Stimulated activated naive CD8-positive, alpha-beta T cell treated with anti-CD3 and anti-CD28 coated beads, Interleukin-15, Interleukin-2, amounts not matched to agents 100 ng/mL and 50 ng/mL, for 24 hours (primary cell): ENCODE measurements around the gene UGT1A6.

Experiments used
- H3K27ac Mint-ChIP-seq: one replicate; pipeline ENCODE4 v1.8.0; 2021; ENCODE audit warnings: mild to moderate bottlenecking, mixed read lengths
- H3K27me3 Mint-ChIP-seq: one replicate; pipeline ENCODE4 v1.8.0; 2021; ENCODE audit warnings: mixed read lengths
- H3K36me3 Mint-ChIP-seq: one replicate; pipeline ENCODE4 v1.8.0; 2021; ENCODE audit warnings: low read depth, mixed read lengths
- H3K4me1 Mint-ChIP-seq: one replicate; pipeline ENCODE4 v1.8.0; 2021; ENCODE audit warnings: low read depth, mixed read lengths
- H3K4me3 Mint-ChIP-seq: one replicate; pipeline ENCODE4 v1.8.0; 2021; ENCODE audit warnings: mild to moderate bottlenecking, mixed read lengths
- H3K9me3 Mint-ChIP-seq: one replicate; pipeline ENCODE4 v1.8.0; 2021; ENCODE audit warnings: mixed read lengths

UGT1A6 gene

DNA sequence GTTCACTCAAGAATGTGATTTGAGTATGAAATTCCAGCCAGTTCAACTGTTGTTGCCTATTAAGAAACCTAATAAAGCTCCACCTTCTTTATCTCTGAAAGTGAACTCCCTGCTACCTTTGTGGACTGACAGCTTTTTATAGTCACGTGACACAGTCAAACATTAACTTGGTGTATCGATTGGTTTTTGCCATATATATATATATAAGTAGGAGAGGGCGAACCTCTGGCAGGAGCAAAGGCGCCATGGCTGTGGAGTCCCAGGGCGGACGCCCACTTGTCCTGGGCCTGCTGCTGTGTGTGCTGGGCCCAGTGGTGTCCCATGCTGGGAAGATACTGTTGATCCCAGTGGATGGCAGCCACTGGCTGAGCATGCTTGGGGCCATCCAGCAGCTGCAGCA, 67.4 kb downstream of the UGT1A6 start, which contains the start of gene UGT1A1:
TSS of gene UGT1A1 (plus strand) at position 228 of the 400 bp plus-strand sequence. CDS start at position 246, 18 bp downstream.
- Mint-ChIP-seq H3K4me3 (no peak within 1 kb of the TSS), H3K9me3 (no peaks in the 10 kb centered on the region), H3K36me3 (no peaks in the 10 kb centered on the region), H3K27ac (no peak within 1 kb of the TSS), H3K4me1 (no peaks in the 10 kb centered on the region), H3K27me3 (peaks cover 20% of the 10 kb centered on the region)

DNA sequence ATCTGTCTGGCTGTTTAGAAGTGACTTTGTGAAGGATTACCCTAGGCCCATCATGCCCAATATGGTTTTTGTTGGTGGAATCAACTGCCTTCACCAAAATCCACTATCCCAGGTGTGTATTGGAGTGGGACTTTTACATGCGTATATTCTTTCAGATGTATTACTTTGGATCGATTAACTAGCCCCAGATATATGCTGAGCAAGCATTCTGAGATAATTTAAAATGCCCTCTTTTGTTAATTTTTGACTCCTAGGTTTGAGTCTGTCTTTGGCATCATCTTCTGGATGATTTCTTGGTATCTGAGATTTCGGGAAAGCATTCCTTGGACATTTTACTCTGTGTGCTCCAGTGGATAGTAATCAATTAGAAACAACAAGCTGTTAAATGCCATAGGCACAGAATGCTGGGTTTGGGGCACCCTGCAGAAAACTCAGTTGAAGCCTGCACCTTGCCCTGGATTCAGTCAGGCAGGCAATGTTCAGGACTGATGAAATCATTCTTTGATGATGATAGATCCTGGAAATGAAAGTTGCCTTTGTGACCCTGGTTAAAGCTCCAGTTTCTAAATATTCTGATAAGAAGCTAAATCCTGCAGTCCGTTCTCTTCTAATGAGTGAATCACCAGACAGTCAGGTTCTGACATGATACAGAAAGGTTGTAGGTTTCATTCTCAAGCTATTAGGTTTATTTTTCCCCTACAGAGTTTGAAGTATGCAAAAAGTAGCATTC, 68.5 kb downstream of the UGT1A6 start:
- no peaks in the 10 kb centered on the region for H3K36me3 Mint-ChIP-seq
- H3K9me3 Mint-ChIP-seq: no peaks in the 10 kb centered on the region
- no peak overlapping the region for H3K4me3 Mint-ChIP-seq
- H3K27ac Mint-ChIP-seq: no peak overlapping the region
- no peaks in the 10 kb centered on the region for H3K4me1 Mint-ChIP-seq
- H3K27me3 Mint-ChIP-seq: peaks cover 23% of the 10 kb centered on the region

DNA sequence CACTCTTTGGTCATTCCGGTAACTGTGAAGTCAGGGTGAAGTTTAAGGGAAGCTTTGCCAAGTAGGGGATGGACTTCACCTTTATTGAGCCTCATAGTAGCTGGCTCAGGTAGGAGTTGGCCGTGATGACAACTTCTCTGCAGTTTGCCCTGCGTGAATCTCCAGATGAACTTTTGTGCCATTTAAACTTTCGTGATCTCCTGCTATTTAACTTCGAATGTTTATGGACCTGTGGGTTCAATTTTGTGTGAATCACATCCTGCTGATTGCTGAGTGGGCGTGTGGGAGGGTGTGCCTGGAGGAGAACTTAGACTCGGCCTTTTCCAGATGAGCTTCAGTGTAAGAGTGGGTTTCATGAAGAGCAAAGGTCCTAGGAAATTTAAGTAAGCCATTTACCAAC, 71.6 kb downstream of the UGT1A6 start:
- no peak overlapping the region for H3K27ac Mint-ChIP-seq
- no peak overlapping the region for H3K4me3 Mint-ChIP-seq
- H3K27me3 Mint-ChIP-seq: peaks cover 34% of the 10 kb centered on the region
- no peaks in the 10 kb centered on the region for H3K36me3 Mint-ChIP-seq
- H3K4me1 Mint-ChIP-seq: no peaks in the 10 kb centered on the region
- H3K9me3 Mint-ChIP-seq: no peaks in the 10 kb centered on the region

DNA sequence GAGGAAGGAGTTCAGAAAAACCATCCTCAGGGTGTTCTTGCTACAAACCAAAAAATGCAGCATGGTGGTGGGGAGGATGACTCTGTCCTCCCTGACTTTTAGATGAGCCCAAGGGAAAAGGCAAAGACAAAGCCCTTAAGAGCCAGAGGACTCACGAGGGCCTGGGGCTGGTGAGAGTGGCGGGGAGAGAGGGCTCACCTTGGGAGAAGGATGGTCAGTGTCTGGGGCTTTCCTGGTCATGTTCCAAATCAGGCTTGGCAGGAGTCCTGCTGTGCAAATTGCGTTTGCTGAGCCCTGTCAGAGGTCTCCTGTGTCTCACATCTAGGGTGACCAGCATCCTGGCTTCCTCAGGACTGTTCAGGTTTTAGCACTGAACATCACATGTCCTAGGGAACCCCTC, 72.1 kb downstream of the UGT1A6 start:
- no peak overlapping the region for H3K4me3 Mint-ChIP-seq
- peaks cover 36% of the 10 kb centered on the region for H3K27me3 Mint-ChIP-seq
- no peaks in the 10 kb centered on the region for H3K9me3 Mint-ChIP-seq
- H3K36me3 Mint-ChIP-seq: no peaks in the 10 kb centered on the region
- H3K4me1 Mint-ChIP-seq: no peaks in the 10 kb centered on the region
- H3K27ac Mint-ChIP-seq: no peak overlapping the region

DNA sequence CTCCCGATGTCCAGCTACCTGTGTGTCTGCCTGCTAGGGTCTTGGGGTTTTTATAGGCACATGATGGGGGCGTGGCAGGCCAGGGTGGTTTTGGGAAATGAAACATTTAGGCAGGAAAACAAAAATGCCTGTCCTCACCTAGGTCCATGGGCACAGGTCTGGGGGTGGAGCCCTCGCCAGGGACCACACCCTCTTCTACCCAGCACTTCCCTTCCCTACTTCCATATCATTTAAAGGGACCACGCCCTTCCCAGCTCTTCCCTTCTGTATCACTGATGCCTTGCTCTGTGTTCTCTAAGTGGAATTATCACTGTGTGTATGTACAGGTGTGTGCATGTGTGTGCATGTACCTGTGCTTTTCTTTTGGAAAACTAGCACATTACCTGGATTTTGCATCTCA, 73.7 kb downstream of the UGT1A6 start:
- no peak overlapping the region for H3K4me3 Mint-ChIP-seq
- no peaks in the 10 kb centered on the region for H3K36me3 Mint-ChIP-seq
- no peak overlapping the region for H3K27ac Mint-ChIP-seq
- no peaks in the 10 kb centered on the region for H3K4me1 Mint-ChIP-seq
- H3K9me3 Mint-ChIP-seq: no peaks in the 10 kb centered on the region
- peaks cover 36% of the 10 kb centered on the region for H3K27me3 Mint-ChIP-seq

DNA sequence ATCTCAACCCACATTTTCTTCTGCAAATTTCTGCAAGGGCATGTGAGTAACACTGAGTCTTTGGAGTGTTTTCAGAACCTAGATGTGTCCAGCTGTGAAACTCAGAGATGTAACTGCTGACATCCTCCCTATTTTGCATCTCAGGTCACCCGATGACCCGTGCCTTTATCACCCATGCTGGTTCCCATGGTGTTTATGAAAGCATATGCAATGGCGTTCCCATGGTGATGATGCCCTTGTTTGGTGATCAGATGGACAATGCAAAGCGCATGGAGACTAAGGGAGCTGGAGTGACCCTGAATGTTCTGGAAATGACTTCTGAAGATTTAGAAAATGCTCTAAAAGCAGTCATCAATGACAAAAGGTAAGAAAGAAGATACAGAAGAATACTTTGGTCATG, 75.4 kb downstream of the UGT1A6 start:
- Mint-ChIP-seq H3K4me1 (no peaks in the 10 kb centered on the region), H3K4me3 (no peak overlapping the region), H3K27ac (no peak overlapping the region), H3K36me3 (no peaks in the 10 kb centered on the region), H3K27me3 (peaks cover 32% of the 10 kb centered on the region), H3K9me3 (no peaks in the 10 kb centered on the region)

DNA sequence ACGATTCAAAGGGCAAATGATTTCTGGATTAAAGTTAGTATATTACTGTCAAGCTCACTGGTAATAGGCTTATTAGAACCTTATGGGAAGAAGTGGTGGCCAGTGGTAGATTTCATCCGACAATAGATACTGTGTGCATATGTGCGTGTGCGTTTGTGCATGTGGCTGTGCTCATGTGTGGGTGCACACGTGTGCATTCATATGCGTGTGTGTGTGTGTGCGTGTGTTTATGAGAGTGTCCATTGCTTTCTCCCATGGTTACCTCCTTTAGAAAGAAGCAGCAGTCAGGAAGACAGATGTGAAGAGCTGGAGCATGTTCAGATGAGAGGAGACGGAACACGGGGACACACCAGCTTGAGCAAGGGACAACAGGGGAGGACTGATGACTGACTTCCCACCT, 76.6 kb downstream of the UGT1A6 start:
- Mint-ChIP-seq H3K9me3 (no peaks in the 10 kb centered on the region), H3K4me1 (no peaks in the 10 kb centered on the region), H3K27me3 (peaks cover 20% of the 10 kb centered on the region), H3K4me3 (no peak overlapping the region), H3K27ac (no peak overlapping the region), H3K36me3 (no peaks in the 10 kb centered on the region)

DNA sequence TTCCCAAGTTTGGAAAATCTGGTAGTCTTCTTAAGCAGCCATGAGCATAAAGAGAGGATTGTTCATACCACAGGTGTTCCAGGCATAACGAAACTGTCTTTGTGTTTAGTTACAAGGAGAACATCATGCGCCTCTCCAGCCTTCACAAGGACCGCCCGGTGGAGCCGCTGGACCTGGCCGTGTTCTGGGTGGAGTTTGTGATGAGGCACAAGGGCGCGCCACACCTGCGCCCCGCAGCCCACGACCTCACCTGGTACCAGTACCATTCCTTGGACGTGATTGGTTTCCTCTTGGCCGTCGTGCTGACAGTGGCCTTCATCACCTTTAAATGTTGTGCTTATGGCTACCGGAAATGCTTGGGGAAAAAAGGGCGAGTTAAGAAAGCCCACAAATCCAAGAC, 79.5 kb downstream of the UGT1A6 start:
- H3K4me1 Mint-ChIP-seq: no peaks in the 10 kb centered on the region
- H3K27me3 Mint-ChIP-seq: peaks cover 18% of the 10 kb centered on the region
- H3K27ac Mint-ChIP-seq: no peak overlapping the region
- no peak overlapping the region for H3K4me3 Mint-ChIP-seq
- no peaks in the 10 kb centered on the region for H3K36me3 Mint-ChIP-seq
- peaks cover 11% of the 10 kb centered on the region for H3K9me3 Mint-ChIP-seq

DNA sequence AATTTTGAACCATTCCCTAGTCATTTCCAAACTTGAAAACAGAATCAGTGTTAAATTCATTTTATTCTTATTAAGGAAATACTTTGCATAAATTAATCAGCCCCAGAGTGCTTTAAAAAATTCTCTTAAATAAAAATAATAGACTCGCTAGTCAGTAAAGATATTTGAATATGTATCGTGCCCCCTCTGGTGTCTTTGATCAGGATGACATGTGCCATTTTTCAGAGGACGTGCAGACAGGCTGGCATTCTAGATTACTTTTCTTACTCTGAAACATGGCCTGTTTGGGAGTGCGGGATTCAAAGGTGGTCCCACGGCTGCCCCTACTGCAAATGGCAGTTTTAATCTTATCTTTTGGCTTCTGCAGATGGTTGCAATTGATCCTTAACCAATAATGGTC, 79.9 kb downstream of the UGT1A6 start:
- Mint-ChIP-seq H3K9me3 (peaks cover 11% of the 10 kb centered on the region), H3K27ac (no peak overlapping the region), H3K4me3 (no peak overlapping the region), H3K27me3 (peaks cover 14% of the 10 kb centered on the region), H3K4me1 (no peaks in the 10 kb centered on the region), H3K36me3 (no peaks in the 10 kb centered on the region)

DNA sequence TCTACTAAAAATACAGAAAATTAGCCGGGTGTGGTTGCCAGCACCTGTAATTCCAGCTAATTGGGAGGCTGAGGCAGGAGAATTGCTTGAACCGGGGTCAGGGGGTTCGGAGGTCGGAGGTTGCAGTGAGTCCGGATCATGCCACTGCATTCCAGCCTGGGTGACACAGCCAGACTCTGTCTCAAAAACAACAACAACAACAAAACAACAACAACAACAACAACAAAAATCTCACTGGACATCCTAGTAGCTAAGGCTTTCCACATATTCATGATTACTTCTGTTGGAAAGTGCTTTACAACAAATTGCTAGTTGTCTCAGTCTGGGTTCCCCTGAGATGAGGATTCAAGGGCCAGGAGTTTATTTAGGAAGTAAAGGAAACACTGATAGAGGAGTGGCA, 81.2 kb downstream of the UGT1A6 start:
- peaks cover 15% of the 10 kb centered on the region for H3K9me3 Mint-ChIP-seq
- no peaks in the 10 kb centered on the region for H3K36me3 Mint-ChIP-seq
- no peaks in the 10 kb centered on the region for H3K4me1 Mint-ChIP-seq
- H3K27ac Mint-ChIP-seq: no peak overlapping the region
- H3K27me3 Mint-ChIP-seq: peaks cover 17% of the 10 kb centered on the region
- no peak overlapping the region for H3K4me3 Mint-ChIP-seq

DNA sequence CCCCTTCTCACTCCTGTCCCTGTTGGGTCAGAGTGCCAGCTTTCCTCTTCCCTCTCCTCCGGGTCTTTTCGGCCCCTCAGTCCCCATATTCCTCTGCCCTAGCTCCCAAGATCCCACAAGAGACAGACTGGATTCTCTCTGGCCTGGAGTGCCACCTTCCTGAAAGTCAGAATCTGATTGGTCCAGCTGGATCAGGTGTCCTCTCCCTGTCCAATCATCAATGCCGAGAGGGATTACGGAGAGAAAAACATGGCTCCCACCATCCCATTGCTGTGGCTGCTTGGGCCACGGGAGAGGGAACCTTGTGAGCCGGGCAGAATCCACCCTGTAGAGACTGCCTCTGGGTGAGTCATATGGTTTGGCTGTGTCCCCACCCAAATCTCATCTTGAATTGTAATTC, 82.7 kb downstream of the UGT1A6 start:
- Mint-ChIP-seq H3K27ac (no peak overlapping the region), H3K4me3 (no peak overlapping the region), H3K4me1 (no peaks in the 10 kb centered on the region), H3K36me3 (no peaks in the 10 kb centered on the region), H3K9me3 (peaks cover 15% of the 10 kb centered on the region), H3K27me3 (peaks cover 21% of the 10 kb centered on the region)

DNA sequence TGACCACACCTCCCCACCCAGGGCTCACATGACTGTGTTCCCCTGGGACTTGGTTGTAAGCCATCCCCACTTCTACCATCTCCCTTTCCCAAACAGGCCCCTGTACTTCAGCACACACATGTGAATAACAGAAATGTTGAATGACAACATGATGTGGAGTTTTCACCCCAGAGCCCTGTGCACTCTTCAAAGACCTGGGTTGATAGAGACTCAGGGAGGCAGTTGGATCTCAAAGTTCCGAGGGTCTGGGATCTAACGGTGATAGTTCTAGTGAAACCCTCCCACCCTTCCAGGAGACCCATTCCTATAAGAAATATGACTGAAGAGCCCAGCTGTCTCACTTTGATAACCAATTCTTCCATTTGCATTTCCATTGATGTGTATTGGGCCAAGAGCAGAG, 85.3 kb downstream of the UGT1A6 start, which contains the start of gene MROH2A:
TSS of gene MROH2A (plus strand) at position 301 of the 400 bp plus-strand sequence. CDS start 1,029 bp downstream, outside the sequence.
- peaks cover 25% of the 10 kb centered on the region for H3K27me3 Mint-ChIP-seq
- H3K9me3 Mint-ChIP-seq: peaks cover 20% of the 10 kb centered on the region
- no peaks in the 10 kb centered on the region for H3K36me3 Mint-ChIP-seq
- H3K4me3 Mint-ChIP-seq: no peak within 1 kb of the TSS
- H3K27ac Mint-ChIP-seq: no peak within 1 kb of the TSS
- no peaks in the 10 kb centered on the region for H3K4me1 Mint-ChIP-seq

DNA sequence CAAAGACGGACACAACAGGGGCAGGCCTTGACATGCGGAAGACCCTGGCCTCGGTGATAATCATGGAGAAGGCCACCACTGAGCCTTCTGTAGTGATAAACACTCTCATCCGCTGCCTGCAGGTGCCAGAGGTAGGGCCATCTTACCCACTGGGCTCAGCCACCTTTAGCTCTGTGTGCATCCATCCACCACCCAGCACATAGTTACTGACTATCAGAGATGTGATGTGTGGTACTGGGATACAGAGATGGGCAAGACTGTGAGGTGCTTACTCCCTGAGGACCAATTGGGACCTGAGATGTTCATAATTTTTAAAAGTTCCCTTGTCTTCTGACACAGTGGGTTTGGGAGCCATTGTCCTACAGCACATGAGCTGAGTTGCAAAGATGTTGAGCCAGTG, 87.0 kb downstream of the UGT1A6 start:
- Mint-ChIP-seq H3K4me3 (no peak overlapping the region), H3K4me1 (no peaks in the 10 kb centered on the region), H3K36me3 (no peaks in the 10 kb centered on the region), H3K27me3 (peaks cover 27% of the 10 kb centered on the region), H3K9me3 (peaks cover 20% of the 10 kb centered on the region), H3K27ac (no peak overlapping the region)

DNA sequence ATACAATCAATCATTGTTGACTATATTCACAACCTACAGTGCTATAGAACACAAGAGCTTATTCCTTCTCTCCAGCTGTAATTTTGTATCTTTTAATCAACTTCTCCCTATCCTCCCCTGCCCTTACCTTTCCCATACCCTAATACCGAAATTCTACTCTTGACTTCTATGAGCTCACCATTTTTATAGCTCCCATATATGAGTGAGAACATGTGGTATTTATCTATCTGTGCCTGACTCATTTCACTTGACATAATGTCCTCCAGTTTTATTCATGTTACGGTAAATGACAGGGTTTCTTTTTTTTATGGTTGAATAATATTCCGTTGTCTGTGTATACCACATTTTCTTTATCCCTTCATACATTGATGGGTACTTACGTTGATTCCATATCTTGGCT, 88.1 kb downstream of the UGT1A6 start:
- no peak overlapping the region for H3K4me3 Mint-ChIP-seq
- H3K9me3 Mint-ChIP-seq: peaks cover 18% of the 10 kb centered on the region
- no peak overlapping the region for H3K27ac Mint-ChIP-seq
- peaks cover 23% of the 10 kb centered on the region for H3K27me3 Mint-ChIP-seq
- no peaks in the 10 kb centered on the region for H3K4me1 Mint-ChIP-seq
- H3K36me3 Mint-ChIP-seq: no peaks in the 10 kb centered on the region

DNA sequence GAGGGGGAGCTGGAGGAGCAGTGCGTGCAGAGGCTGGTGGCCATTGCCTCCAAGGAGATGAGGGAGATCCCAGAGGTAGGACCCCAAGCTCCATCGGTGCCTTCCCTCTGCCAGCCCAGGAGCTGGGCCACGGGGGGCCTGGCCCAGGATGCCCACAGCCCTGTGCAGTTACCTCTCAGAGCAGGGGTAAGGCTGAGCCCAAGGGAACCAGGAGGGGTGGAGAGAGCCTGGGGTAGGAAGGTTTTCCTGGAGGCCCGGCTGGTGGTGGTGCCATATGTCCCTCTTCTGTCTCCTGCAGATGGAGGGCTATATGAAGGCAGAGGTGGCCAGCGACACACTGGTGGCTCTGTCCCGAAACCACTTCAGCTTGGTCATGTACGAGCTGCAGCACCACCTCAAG, 96.9 kb downstream of the UGT1A6 start:
- H3K36me3 Mint-ChIP-seq: no peaks in the 10 kb centered on the region
- H3K27me3 Mint-ChIP-seq: peaks cover 6% of the 10 kb centered on the region
- no peak overlapping the region for H3K4me3 Mint-ChIP-seq
- no peak overlapping the region for H3K27ac Mint-ChIP-seq
- H3K4me1 Mint-ChIP-seq: no peaks in the 10 kb centered on the region
- H3K9me3 Mint-ChIP-seq: peaks cover 10% of the 10 kb centered on the region
